ENCODE data around the gene PDIA4. TPM values are rescaled to one million over a fixed set of nuclear protein-coding genes. Genes with fewer than 3 reads are reported as not detected.

PDIA4 gene
- total and polyA plus RNA-seq, 2 experiments from 2014 or later: 371 to 413 TPM

DNA sequence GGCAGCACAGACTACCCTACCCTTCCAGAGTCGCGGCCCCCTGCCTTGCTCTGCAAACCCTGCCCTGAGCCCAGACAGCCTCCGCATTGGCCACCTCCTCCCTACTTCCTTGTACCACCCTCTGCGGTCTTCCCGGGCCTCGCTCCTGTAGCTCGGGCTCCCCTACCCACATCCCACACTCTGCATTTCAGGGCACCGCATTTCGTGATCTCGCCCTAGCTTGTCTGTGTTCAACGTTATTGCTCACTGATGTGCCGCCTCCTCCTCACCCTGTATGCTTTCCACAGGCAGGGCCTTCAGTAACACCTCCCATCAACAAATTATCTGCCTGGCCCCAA, 6.6 kb downstream of the PDIA4 start:
- TF ChIP-seq, protein P1, sequence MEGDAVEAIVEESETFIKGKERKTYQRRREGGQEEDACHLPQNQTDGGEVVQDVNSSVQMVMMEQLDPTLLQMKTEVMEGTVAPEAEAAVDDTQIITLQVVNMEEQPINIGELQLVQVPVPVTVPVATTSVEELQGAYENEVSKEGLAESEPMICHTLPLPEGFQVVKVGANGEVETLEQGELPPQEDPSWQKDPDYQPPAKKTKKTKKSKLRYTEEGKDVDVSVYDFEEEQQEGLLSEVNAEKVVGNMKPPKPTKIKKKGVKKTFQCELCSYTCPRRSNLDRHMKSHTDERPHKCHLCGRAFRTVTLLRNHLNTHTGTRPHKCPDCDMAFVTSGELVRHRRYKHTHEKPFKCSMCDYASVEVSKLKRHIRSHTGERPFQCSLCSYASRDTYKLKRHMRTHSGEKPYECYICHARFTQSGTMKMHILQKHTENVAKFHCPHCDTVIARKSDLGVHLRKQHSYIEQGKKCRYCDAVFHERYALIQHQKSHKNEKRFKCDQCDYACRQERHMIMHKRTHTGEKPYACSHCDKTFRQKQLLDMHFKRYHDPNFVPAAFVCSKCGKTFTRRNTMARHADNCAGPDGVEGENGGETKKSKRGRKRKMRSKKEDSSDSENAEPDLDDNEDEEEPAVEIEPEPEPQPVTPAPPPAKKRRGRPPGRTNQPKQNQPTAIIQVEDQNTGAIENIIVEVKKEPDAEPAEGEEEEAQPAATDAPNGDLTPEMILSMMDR (IDR thresholded peaks at IDR 0.05; ENCODE audit: poor library complexity): no peak
- TF ChIP-seq EZH2phosphoT487 (IDR thresholded peaks at IDR 0.05; ENCODE audit: low read depth, severe bottlenecking, unreplicated experiment) (no peak), EZH2 (IDR thresholded peaks at IDR 0.05; ENCODE audit: borderline replicate concordance) (no peak)
- H2AFZ ChIP-seq: no peak overlapping the region
- H3K4me2 ChIP-seq: no peak overlapping the region
- no peak overlapping the region for H3K27ac ChIP-seq
- WGBS (ENCODE audit: low lambda C conversion rate, missing lambda C conversion rate): 96% methylated on average over 12 of the region's 12 CpGs
- no peak for DNase-seq (ENCODE audit: low spot score)
- no peaks in the 10 kb centered on the region for H3K36me3 ChIP-seq (replicated peaks; ENCODE audit: insufficient read depth, low read depth)
- no peaks in the 10 kb centered on the region for H3K9me3 ChIP-seq (ENCODE audit: low read depth)
- no peak overlapping the region for H3K4me3 ChIP-seq
- H3K27me3 ChIP-seq: no peaks in the 10 kb centered on the region
- H4K20me1 ChIP-seq (ENCODE audit: insufficient read depth, poor library complexity, severe bottlenecking): peaks cover 32% of the 10 kb centered on the region
- H3K9me2 ChIP-seq (replicated peaks; ENCODE audit: insufficient read depth): no peaks in the 10 kb centered on the region
- H3K79me2 ChIP-seq: peaks cover 70% of the 10 kb centered on the region
- peaks cover 10% of the 10 kb centered on the region for H3K4me1 ChIP-seq (ENCODE audit: insufficient read depth)

DNA sequence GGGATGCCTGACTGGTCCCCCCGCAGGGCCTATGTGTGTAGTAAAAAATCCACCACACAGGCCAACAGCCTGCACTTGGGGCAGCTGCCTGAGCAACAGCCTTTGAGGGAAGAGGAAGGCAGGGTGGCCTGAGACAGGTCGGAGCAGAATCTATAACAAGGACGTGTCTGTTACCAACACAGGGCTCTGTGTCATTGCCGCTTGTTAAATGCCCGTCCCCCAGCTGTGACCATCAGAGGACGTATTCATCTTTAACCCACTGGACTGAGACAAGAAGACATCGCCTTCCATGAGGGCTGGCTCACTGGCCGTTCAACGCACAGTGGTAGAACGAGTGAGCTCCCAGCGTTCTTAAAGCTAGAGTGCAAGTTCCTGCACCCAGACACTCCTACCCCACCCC, 7.8 kb downstream of the PDIA4 start:
- no peaks in the 10 kb centered on the region for H3K27me3 ChIP-seq
- H3K79me2 ChIP-seq: peaks cover 58% of the 10 kb centered on the region
- TF ChIP-seq EZH2 (IDR thresholded peaks at IDR 0.05; ENCODE audit: borderline replicate concordance): no peak
- TF ChIP-seq EZH2phosphoT487 (IDR thresholded peaks at IDR 0.05; ENCODE audit: low read depth, severe bottlenecking, unreplicated experiment): no peak
- H3K9me3 ChIP-seq (ENCODE audit: low read depth): no peaks in the 10 kb centered on the region
- H3K27ac ChIP-seq: no peak overlapping the region
- H4K20me1 ChIP-seq (ENCODE audit: insufficient read depth, poor library complexity, severe bottlenecking): peaks cover 24% of the 10 kb centered on the region
- no peaks in the 10 kb centered on the region for H3K36me3 ChIP-seq (replicated peaks; ENCODE audit: insufficient read depth, low read depth)
- H2AFZ ChIP-seq: no peak overlapping the region
- no peaks in the 10 kb centered on the region for H3K9me2 ChIP-seq (replicated peaks; ENCODE audit: insufficient read depth)
- no peak for DNase-seq (ENCODE audit: low spot score)
- 95% methylated on average over 11 of the region's 11 CpGs for WGBS (ENCODE audit: low lambda C conversion rate, missing lambda C conversion rate)
- peaks cover under 1% of the 10 kb centered on the region for H3K4me1 ChIP-seq (ENCODE audit: insufficient read depth)
- no peak overlapping the region for H3K4me3 ChIP-seq
- no peak overlapping the region for H3K4me2 ChIP-seq

DNA sequence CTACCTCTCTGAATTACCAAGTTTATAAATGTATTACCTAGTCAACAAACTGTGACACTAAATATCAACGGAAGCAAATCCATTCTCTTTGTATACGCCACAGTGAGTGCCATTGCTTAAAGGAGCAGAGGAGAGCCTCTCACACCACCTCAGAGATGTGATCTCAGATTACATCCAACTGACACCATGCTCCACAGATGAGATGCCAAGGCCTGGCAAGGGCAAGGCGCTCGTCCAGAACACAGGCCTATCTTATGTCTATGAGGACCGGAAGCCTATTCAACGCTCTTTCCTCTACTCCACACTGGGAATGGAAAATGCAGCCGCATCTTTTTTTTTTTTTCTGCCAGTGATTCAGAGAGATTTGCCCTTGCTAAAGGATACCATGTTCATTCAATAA, 11.4 kb downstream of the PDIA4 start:
- no peaks in the 10 kb centered on the region for H3K36me3 ChIP-seq (replicated peaks; ENCODE audit: insufficient read depth, low read depth)
- peaks cover 22% of the 10 kb centered on the region for H3K79me2 ChIP-seq
- no peaks in the 10 kb centered on the region for H3K27me3 ChIP-seq
- peaks cover 3% of the 10 kb centered on the region for H4K20me1 ChIP-seq (ENCODE audit: insufficient read depth, poor library complexity, severe bottlenecking)
- no peak for TF ChIP-seq EZH2 (IDR thresholded peaks at IDR 0.05; ENCODE audit: borderline replicate concordance)
- no peak overlapping the region for H3K4me2 ChIP-seq
- no peaks in the 10 kb centered on the region for H3K4me1 ChIP-seq (ENCODE audit: insufficient read depth)
- WGBS (ENCODE audit: low lambda C conversion rate, missing lambda C conversion rate): 84% methylated on average over 7 of the region's 7 CpGs
- no peak overlapping the region for H3K4me3 ChIP-seq
- H3K27ac ChIP-seq: no peak overlapping the region
- no peaks in the 10 kb centered on the region for H3K9me2 ChIP-seq (replicated peaks; ENCODE audit: insufficient read depth)
- H3K9me3 ChIP-seq (ENCODE audit: low read depth): no peaks in the 10 kb centered on the region
- DNase-seq (ENCODE audit: low spot score): no peak
- H2AFZ ChIP-seq: no peak overlapping the region

DNA sequence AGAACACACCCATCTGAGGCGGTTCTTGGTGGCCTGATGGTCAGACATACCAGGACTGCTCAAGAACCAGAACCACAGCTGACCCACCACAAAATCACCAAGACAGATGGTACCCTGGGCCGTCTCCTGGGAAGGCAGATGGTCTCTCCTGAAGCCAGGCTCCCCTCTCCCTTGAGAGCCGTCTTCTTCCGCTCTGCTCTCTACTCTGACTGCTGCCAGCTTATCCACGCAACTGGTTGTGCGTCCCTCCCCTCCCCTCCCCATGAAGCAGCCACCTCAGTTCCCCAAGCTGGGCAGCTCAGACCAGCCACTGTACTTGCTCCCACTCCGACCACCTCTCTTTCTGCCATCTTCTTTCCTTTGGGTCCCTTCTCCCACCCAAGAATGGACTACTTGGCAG, 14.0 kb downstream of the PDIA4 start:
- no peak overlapping the region for H2AFZ ChIP-seq
- no peaks in the 10 kb centered on the region for H3K9me2 ChIP-seq (replicated peaks; ENCODE audit: insufficient read depth)
- no peak overlapping the region for H3K4me2 ChIP-seq
- no peaks in the 10 kb centered on the region for H3K27me3 ChIP-seq
- DNase-seq (ENCODE audit: low spot score): no peak
- H3K9me3 ChIP-seq (ENCODE audit: low read depth): no peaks in the 10 kb centered on the region
- no peaks in the 10 kb centered on the region for H3K4me1 ChIP-seq (ENCODE audit: insufficient read depth)
- no peak overlapping the region for H3K4me3 ChIP-seq
- no peaks in the 10 kb centered on the region for H4K20me1 ChIP-seq (ENCODE audit: insufficient read depth, poor library complexity, severe bottlenecking)
- WGBS (ENCODE audit: low lambda C conversion rate, missing lambda C conversion rate): 87% methylated on average over 7 of the region's 7 CpGs
- no peak for TF ChIP-seq EZH2phosphoT487 (IDR thresholded peaks at IDR 0.05; ENCODE audit: low read depth, severe bottlenecking, unreplicated experiment)
- TF ChIP-seq, protein P1 (IDR thresholded peaks at IDR 0.05; ENCODE audit: poor library complexity): no peak
- no peak for TF ChIP-seq EZH2 (IDR thresholded peaks at IDR 0.05; ENCODE audit: borderline replicate concordance)
- peaks cover 4% of the 10 kb centered on the region for H3K79me2 ChIP-seq
- H3K36me3 ChIP-seq (replicated peaks; ENCODE audit: insufficient read depth, low read depth): no peaks in the 10 kb centered on the region
- no peak overlapping the region for H3K27ac ChIP-seq
